ENCODE results near the gene B3GNT8.
"Not testable (repeated sequence)": the region's sequence is repeated elsewhere in the genome, so short reads cannot be mapped to it uniquely, and the experiment has no call there.

The B3GNT8 gene

DNA sequence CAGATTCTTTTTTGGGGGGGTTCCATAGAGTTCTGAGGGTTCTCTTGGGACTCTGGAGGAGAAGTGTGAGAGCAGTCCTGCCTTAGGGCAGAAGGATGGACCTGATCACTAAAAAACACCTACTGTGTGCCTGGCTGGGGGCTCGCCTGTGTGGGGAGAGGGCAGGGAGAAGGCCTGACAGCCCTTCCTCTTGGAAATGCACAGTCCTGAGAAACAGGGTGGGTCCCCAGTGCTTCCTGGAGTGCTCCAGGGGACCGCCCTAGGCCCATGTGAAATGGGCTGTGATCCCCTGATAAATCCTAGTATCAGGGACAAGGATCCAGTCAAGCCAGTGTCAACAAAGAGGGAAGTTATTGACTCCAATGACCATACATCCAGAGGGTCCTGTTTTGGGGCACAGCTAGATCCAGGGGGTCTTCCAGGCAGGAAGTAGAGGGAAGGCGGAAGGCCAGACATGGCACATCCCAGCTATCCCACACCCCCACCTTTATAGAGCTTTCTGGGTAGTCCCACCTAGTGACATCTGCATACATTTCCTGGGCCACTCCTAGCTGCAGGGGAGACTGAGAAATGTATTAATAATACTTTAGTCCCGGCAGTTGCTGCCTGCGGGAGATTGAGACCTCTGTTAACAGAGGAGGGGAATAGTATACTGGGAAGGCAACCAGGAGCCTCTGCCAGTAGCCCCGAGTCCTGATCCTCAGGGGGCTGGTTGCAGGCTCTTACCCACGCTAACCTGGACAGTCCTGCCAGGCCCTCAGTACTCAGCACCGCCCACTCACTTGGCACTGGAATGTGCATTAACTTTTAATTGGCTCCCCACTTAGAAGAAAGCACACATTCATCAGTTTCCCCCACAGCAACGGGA, 15.8 kb downstream of the B3GNT8 start:
- Mint-ChIP-seq H3K27ac (no peak overlapping the region), H3K27me3 (no peaks in the 10 kb centered on the region), H3K4me3 (no peak overlapping the region), H3K36me3 (no peaks in the 10 kb centered on the region), H3K9me3 (no peaks in the 10 kb centered on the region), H3K4me1 (peaks cover 13% of the 10 kb centered on the region)

- Mint-ChIP-seq H3K4me1 (peaks cover 13% of the 10 kb centered on the region), H3K27me3 (no peaks in the 10 kb centered on the region), H3K4me3 (no peak overlapping the region), H3K27ac (no peak overlapping the region), H3K9me3 (no peaks in the 10 kb centered on the region), H3K36me3 (no peaks in the 10 kb centered on the region)
Observed at GRCh38 chr19:41410336-41411054, 16.7 kb downstream of the B3GNT8 start.

- Mint-ChIP-seq H3K27ac (no peak overlapping the region), H3K36me3 (no peaks in the 10 kb centered on the region), H3K4me3 (no peak overlapping the region), H3K9me3 (no peaks in the 10 kb centered on the region), H3K4me1 (peaks cover 13% of the 10 kb centered on the region), H3K27me3 (no peaks in the 10 kb centered on the region)
Observed at GRCh38 chr19:41409288-41409687, 17.9 kb downstream of the B3GNT8 start.

DNA sequence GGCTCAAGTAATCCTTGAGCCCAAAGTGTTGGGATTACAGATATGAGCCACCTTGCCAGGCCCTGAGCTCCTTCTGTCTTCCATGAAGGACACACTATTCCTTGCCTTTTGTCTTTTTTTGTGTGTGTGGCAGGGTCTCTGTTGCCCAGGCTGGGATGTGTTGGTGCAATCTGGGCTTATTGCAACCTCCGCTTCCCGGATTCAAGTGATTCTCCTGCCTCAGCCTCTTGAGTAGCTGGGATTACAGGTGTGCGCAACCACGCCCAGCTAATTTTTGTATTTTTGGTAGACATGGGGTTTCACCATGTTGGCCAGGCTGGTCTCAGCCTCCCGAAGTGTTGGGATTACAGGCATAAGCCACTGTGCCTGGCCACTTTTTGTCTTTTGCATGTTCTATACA, 18.3 kb downstream of the B3GNT8 start:
- not testable (repeated sequence) for H3K36me3 Mint-ChIP-seq, H3K27me3 Mint-ChIP-seq, H3K9me3 Mint-ChIP-seq, H3K27ac Mint-ChIP-seq, H3K4me3 Mint-ChIP-seq
- peaks cover 13% of the 10 kb centered on the region for H3K4me1 Mint-ChIP-seq

GRCh38 chr19:41408256-41408655, 18.9 kb downstream of the B3GNT8 start:
- no peaks in the 10 kb centered on the region for H3K9me3 Mint-ChIP-seq
- no peaks in the 10 kb centered on the region for H3K36me3 Mint-ChIP-seq
- H3K27me3 Mint-ChIP-seq, result no peaks in the 10 kb centered on the region
- no peak overlapping the region for H3K4me3 Mint-ChIP-seq
- no peak overlapping the region for H3K27ac Mint-ChIP-seq
- H3K4me1 Mint-ChIP-seq, result peaks cover 16% of the 10 kb centered on the region

DNA sequence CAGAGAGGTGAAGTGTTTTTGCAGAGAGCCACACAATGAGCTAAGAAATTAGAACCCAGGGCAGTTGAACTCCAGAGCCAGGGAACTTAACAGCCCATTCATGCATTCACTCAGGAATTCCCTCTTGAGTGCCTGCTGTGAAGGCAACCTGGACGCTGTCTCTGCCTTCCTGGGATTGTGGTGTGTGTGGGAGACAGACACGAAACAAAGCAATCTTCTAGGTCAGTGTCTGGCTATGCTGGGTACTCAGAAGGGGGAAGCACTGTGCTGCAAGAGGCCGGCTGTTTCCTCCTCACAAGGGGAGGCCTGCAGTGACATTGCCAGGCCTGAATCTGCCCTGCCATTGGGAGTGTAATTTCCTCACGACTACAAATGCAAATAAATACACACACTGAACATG, 19.9 kb downstream of the B3GNT8 start:
- no peaks in the 10 kb centered on the region for H3K9me3 Mint-ChIP-seq
- no peaks in the 10 kb centered on the region for H3K36me3 Mint-ChIP-seq
- no peak overlapping the region for H3K4me3 Mint-ChIP-seq
- H3K27me3 Mint-ChIP-seq, result no peaks in the 10 kb centered on the region
- no peak overlapping the region for H3K27ac Mint-ChIP-seq
- peaks cover 16% of the 10 kb centered on the region for H3K4me1 Mint-ChIP-seq

- Mint-ChIP-seq H3K4me3 (no peak overlapping the region), H3K4me1 (peaks cover 27% of the 10 kb centered on the region), H3K27ac (no peak overlapping the region), H3K9me3 (no peaks in the 10 kb centered on the region), H3K36me3 (peaks cover 1% of the 10 kb centered on the region), H3K27me3 (no peaks in the 10 kb centered on the region)
Observed at GRCh38 chr19:41405776-41406175, 21.4 kb downstream of the B3GNT8 start.

- Mint-ChIP-seq H3K4me1 (peaks cover 28% of the 10 kb centered on the region), H3K4me3 (no peak overlapping the region), H3K27ac (no peak overlapping the region), H3K9me3 (no peaks in the 10 kb centered on the region), H3K36me3 (peaks cover 1% of the 10 kb centered on the region), H3K27me3 (no peaks in the 10 kb centered on the region)
Observed at GRCh38 chr19:41403181-41403970, 23.8 kb downstream of the B3GNT8 start.

DNA sequence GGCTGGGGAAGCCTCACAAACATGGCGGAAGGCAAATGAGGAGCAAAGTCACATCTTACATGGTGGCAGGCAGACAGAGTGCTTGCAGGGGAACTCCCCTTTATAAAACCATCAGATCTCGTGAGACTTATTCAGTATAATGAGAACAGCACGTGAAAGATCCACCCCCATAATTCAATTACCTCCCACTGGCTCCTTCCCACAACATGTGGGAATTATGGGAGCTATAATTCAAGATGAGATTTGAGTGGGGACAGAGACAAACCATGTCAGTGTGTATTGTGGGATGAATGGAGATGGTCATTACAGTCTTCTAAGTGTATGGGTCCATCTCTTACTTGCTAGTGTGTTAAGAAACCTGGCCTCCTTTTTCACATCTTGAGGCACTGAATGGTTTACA, 25.2 kb downstream of the B3GNT8 start:
- H3K4me1 Mint-ChIP-seq, result peaks cover 35% of the 10 kb centered on the region
- no peaks in the 10 kb centered on the region for H3K9me3 Mint-ChIP-seq
- no peak overlapping the region for H3K27ac Mint-ChIP-seq
- H3K27me3 Mint-ChIP-seq, result no peaks in the 10 kb centered on the region
- H3K4me3 Mint-ChIP-seq, result no peak overlapping the region
- H3K36me3 Mint-ChIP-seq, result peaks cover 1% of the 10 kb centered on the region

GRCh38 chr19:41401483-41401882, 25.7 kb downstream of the B3GNT8 start:
- no peaks in the 10 kb centered on the region for H3K27me3 Mint-ChIP-seq
- no peak overlapping the region for H3K27ac Mint-ChIP-seq
- H3K4me3 Mint-ChIP-seq, result no peak overlapping the region
- H3K4me1 Mint-ChIP-seq, result peaks cover 37% of the 10 kb centered on the region
- no peaks in the 10 kb centered on the region for H3K9me3 Mint-ChIP-seq
- H3K36me3 Mint-ChIP-seq, result peaks cover 1% of the 10 kb centered on the region

- H3K27me3 Mint-ChIP-seq, result no peaks in the 10 kb centered on the region
- peaks cover 51% of the 10 kb centered on the region for H3K4me1 Mint-ChIP-seq
- no peaks in the 10 kb centered on the region for H3K9me3 Mint-ChIP-seq
- peaks cover 4% of the 10 kb centered on the region for H3K36me3 Mint-ChIP-seq
- peak overlapping the region; percentile 69 for H3K4me3 Mint-ChIP-seq
- H3K27ac Mint-ChIP-seq, result no peak overlapping the region
Observed at GRCh38 chr19:41399525-41399924, 27.6 kb downstream of the B3GNT8 start.

DNA sequence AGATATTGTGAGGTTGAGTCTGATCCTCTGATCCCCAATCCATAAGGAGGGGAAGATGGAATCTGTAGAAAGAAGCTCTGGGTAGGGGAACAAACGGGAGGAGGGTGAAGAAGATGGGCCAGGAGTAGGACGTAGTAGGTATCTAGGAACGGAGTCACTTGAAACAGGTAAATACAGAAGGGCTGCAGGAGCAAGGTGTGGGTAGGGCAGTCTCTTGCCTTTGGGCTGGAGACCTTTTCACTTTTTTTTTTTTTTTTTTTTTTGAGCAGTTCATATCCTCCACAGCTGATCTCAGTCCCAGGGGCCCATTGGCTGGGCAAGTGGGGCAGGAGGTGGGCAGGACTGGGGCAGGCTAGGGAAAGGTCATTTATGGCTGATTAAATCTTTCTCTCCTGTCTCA, 28.1 kb downstream of the B3GNT8 start:
- Mint-ChIP-seq H3K4me1 (peaks cover 51% of the 10 kb centered on the region), H3K9me3 (no peaks in the 10 kb centered on the region), H3K36me3 (peaks cover 4% of the 10 kb centered on the region), H3K27me3 (no peaks in the 10 kb centered on the region), H3K27ac (no peak overlapping the region), H3K4me3 (peak overlapping the region; percentile 99)

DNA sequence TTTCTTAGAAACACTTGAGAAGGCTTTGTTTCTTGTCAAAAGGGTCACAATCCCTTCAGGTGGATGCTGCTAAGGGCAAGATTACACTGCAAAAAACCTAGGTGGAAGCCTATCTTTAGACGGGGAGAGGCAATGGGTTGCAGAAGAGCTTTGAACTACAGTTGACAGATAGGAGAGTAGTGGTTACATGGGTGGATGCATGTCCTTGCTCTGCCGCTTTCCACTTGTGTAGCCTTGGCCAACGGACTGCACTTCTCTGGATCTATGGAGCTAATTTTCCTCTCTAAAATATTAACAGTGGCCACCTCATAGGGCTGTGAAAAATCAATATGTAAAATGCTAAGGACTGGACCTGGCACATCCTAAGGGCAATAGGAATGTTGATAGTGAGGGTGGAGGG, 28.6 kb downstream of the B3GNT8 start:
- Mint-ChIP-seq H3K4me3 (peak overlapping the region; percentile 99), H3K27ac (peak overlapping the region; percentile 99), H3K27me3 (no peaks in the 10 kb centered on the region), H3K4me1 (peaks cover 50% of the 10 kb centered on the region), H3K36me3 (peaks cover 4% of the 10 kb centered on the region), H3K9me3 (no peaks in the 10 kb centered on the region)

DNA sequence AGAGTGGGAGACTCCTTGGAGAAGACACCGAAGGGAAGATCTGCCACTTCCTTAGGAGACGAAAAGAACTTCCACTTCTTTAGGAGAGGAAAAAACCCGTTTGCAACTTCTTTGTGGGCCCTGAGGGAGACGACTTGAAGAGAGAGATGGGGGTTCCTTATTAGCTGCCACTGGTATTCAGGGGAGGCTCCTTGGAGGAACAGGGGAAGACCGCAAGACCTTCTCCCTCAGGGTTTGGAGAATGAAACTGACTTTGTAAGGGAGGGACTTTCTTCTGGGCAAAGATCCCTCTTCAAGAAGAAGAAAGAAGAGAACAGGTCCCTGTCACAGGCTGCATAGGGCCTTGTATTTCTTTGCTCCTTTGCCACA, 29.1 kb downstream of the B3GNT8 start:
- Mint-ChIP-seq H3K27me3 (no peaks in the 10 kb centered on the region), H3K36me3 (peaks cover 4% of the 10 kb centered on the region), H3K4me1 (peaks cover 48% of the 10 kb centered on the region), H3K9me3 (no peaks in the 10 kb centered on the region), H3K4me3 (peak overlapping the region; percentile 99), H3K27ac (peak overlapping the region; percentile 99)

GRCh38 chr19:41397086-41398049, 29.8 kb downstream of the B3GNT8 start, which contains the start of the genes BCKDHA and EXOSC5:
Gene BCKDHA, plus strand, starts transcription at chr19:41397818. Its CDS starts 10 bp downstream, at chr19:41397828.
Gene EXOSC5, minus strand, starts transcription at chr19:41397359. Its CDS starts 31 bp downstream, at chr19:41397328.
- no peaks in the 10 kb centered on the region for H3K27me3 Mint-ChIP-seq
- H3K27ac Mint-ChIP-seq, result peak within 1 kb of the TSS; percentile 99
- peak within 1 kb of the TSS; percentile 99 for H3K4me3 Mint-ChIP-seq
- peaks cover 48% of the 10 kb centered on the region for H3K4me1 Mint-ChIP-seq
- H3K36me3 Mint-ChIP-seq, result peaks cover 5% of the 10 kb centered on the region
- H3K9me3 Mint-ChIP-seq, result no peaks in the 10 kb centered on the region

Measured in activated naive CD4-positive, alpha-beta T cell treated with anti-CD3 and anti-CD28 coated beads, Interleukin-2, amount 50 U/mL, for 24 hours (primary cell).